ENCODE results near the gene AIP. TPM values are rescaled to one million over a fixed set of nuclear protein-coding genes. Genes with fewer than 3 reads are reported as not detected.

AIP gene
- total and polyA plus RNA-seq, 2 of the 8 experiments (the other 6 are each of a cell fraction or from before 2014, with no cell fraction given), result 29.8 to 54.4 TPM

DNA sequence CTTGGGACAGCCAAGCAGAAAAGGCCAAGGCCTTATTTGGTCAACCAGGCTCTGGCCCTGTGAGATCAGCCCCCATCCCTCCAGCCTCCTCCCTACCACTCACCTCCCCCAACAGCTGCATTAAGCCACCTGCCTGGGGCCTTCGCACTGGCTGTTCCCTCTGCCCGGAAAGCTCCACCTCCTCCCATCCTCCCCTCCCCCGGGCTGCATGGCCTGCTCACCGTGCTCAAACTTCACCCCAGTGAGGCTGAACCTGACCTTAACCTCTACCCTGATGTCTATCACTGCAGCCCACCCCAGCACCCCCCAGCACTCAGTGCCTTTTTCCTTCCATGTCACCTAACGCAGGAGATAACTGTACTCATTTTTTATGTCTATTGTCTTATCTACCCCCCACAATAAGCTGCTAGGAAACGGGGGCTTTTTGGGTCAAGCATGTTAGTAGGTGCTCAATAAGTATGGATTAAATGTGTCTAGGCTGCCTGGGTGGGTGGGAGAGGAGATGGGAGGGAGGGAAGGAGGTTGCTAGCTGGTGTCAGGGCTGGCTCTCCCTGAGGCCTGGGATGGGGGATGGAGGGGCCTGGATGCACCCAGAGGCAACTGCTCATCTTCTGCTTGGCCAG lies 46.3 kb upstream of the AIP start:
- WGBS, 2 experiments (ENCODE audit: extremely low coverage in 1 of 2, insufficient coverage in 1 of 2, insufficient read length in 1 of 2, insufficient replicate concordance in 2 of 2, low coverage in 1 of 2, low lambda C conversion rate in 2 of 2, missing lambda C conversion rate in 1 of 2), result 60% methylated on average over 6 of the region's 6 CpGs; no CpG with 5 or more reads in 1 of the 2 experiments
- Histone ChIP-seq H4K8ac (ENCODE audit: extremely low read depth, insufficient read depth, low read length) (peak overlapping the region; percentile 51; the same call in 1 of the 2 replicates), H3K56ac (replicated peaks; ENCODE audit: insufficient read length, low read depth, low read length) (no peak overlapping the region), H3K4me3 (ENCODE audit: extremely low read depth in 1 of 4, insufficient read depth in 2 of 4, low read depth in 3 of 4, low read length in 4 of 4) (peak overlapping the region in 1 of 4 experiments; percentile 26; a peak in 1 of 8 replicates), H4K91ac (replicated peaks; ENCODE audit: insufficient read length, low read length) (peak overlapping the region; percentile 88), H3K27me3 (replicated peaks in 1 of 4; ENCODE audit: control insufficient read depth in 3 of 4, extremely low read depth in 1 of 4, insufficient read depth in 3 of 4, low read length in 3 of 4) (no peaks in the 10 kb centered on the region), H3K9me3 (ENCODE audit: insufficient read depth in 2 of 2, low read depth in 1 of 2, low read length in 1 of 2) (no peaks in the 10 kb centered on the region), H2BK12ac (ENCODE audit: low read depth, low read length) (0 out of 2 replicates have a peak overlapping the region, but pooled peaks have one; percentile 33), H2AFZ (ENCODE audit: low read length) (no peak overlapping the region), H2BK15ac (ENCODE audit: low read length) (no peak overlapping the region), H3K23me2 (ENCODE audit: low read depth, low read length) (no peaks in the 10 kb centered on the region), H3K4ac (replicated peaks; ENCODE audit: insufficient read length, low read depth, low read length) (no peak overlapping the region), H3K18ac (ENCODE audit: extremely low read depth, low read length) (peak overlapping the region; percentile 13), H3K36me3 (ENCODE audit: control insufficient read depth in 2 of 4, insufficient read depth in 4 of 4, low read length in 3 of 4) (peaks cover 8 to 34% (median 18%) of the 10 kb centered on the region in 4 experiments), H3K14ac (ENCODE audit: insufficient read length) (no peak overlapping the region), H2BK20ac (ENCODE audit: low read length) (0 out of 2 replicates have a peak overlapping the region, but pooled peaks have one; percentile 7), H3K4me1 (replicated peaks in 1 of 4; ENCODE audit: control insufficient read depth in 3 of 4, insufficient read depth in 4 of 4, low read length in 3 of 4) (peaks cover 0 to 17% (median 14%) of the 10 kb centered on the region in 4 experiments; a peak in 6 of 7 replicates), H2BK120ac (replicated peaks; ENCODE audit: low read depth, low read length) (no peak overlapping the region), H3K23ac (ENCODE audit: insufficient read length) (no peak overlapping the region), H3K9ac (replicated peaks in 1 of 4; ENCODE audit: extremely low read depth in 1 of 4, low read depth in 3 of 4, low read length in 3 of 4) (no peak overlapping the region), H4K5ac (ENCODE audit: insufficient read length, low read depth, low read length) (peak overlapping the region; percentile 57), H2BK5ac (ENCODE audit: low read depth, low read length) (peak overlapping the region; percentile 87), H3K4me2 (ENCODE audit: insufficient read depth in 1 of 2, low read depth in 2 of 2, low read length in 2 of 2) (peak overlapping the region; percentile 5 to 41; a peak in 1 of 4 replicates), H3K79me2 (ENCODE audit: control insufficient read depth in 1 of 2, insufficient read depth in 2 of 2, low read length in 2 of 2) (no peaks in the 10 kb centered on the region), H3K79me1 (ENCODE audit: low read depth, low read length) (no peaks in the 10 kb centered on the region), H2AK5ac (ENCODE audit: low read depth, low read length) (0 out of 2 replicates have a peak overlapping the region, but pooled peaks have one; percentile 60), H3K27ac (ENCODE audit: low read depth, low read length) (peak overlapping the region; percentile 80; the same call in 1 of the 2 replicates), H4K20me1 (replicated peaks in 1 of 2; ENCODE audit: control insufficient read depth in 1 of 2, insufficient read depth in 2 of 2, low read length in 2 of 2) (peaks cover 0 to 21% of the 10 kb centered on the region in 2 experiments)
- FAIRE-seq (no peak), DNase-seq (ENCODE audit: low read depth in 1 of 2, low spot score in 2 of 2) (peak; percentile 69 to 70)
- CTCF ChIA-PET (ENCODE audit: partially characterized antibody), result interaction anchor here (0.6 to 1.8 kb wide), 3 partner anchors 32 to 56 kb away, joined by 3 to 5 read pairs (median 3); no protein-coding TSS in a partner anchor
- POLR2A ChIA-PET (ENCODE audit: partially characterized antibody), result interaction anchor here (0.7 to 12.5 kb wide), 23 partner anchors 9 to 85 kb away, joined by 3 to 104 read pairs (median 4); partner anchors contain the start of genes CABP4, CARNS1, GPR152 and POLD4
- no peak for TF ChIP-seq BACH1 (IDR thresholded peaks at IDR 0.05; ENCODE audit: low read length)
- no peak for TF ChIP-seq HDAC6 (IDR thresholded peaks at IDR 0.05; ENCODE audit: low read depth, low read length)
- TF ChIP-seq ASH2L (IDR thresholded peaks at IDR 0.05; ENCODE audit: low read length), result peak; percentile 42
- peak; percentile 57 for TF ChIP-seq TAF7 (optimal IDR thresholded peaks at IDR 0.05; ENCODE audit: borderline replicate concordance, low read depth, low read length)
- TF ChIP-seq KDM1A (IDR thresholded peaks at IDR 0.05; ENCODE audit: borderline replicate concordance, low read length), result peak; percentile 78; the same call in 1 of the 2 replicates
- TF ChIP-seq SIN3A (conservative IDR thresholded peaks at IDR 0.05 in 1 of 2, IDR thresholded peaks at IDR 0.05 in 1 of 2; ENCODE audit: low read depth in 1 of 2, low read length in 2 of 2), result peak in 1 of 2 experiments; percentile 63; a peak in 2 of 4 replicates
- TF ChIP-seq TCF12 (IDR thresholded peaks at IDR 0.05; ENCODE audit: low read depth, low read length), result peak; percentile 89; the same call in 1 of the 2 replicates
- no peak for TF ChIP-seq EGR1 (IDR thresholded peaks at IDR 0.05; ENCODE audit: borderline replicate concordance, low read depth, low read length)
- TF ChIP-seq SP2 (IDR thresholded peaks at IDR 0.05; ENCODE audit: low read length), result no peak
- peak; percentile 49 to 79; a peak in 2 of 3 replicates for TF ChIP-seq EP300 (IDR thresholded peaks at IDR 0.05; ENCODE audit: borderline replicate concordance in 1 of 2, low read depth in 2 of 2, low read length in 2 of 2)
- TF ChIP-seq POLR2AphosphoS5 (IDR thresholded peaks at IDR 0.05; ENCODE audit: low read depth, low read length), result peak; percentile 70; the same call in 1 of the 2 replicates
- TF ChIP-seq SP1 (IDR thresholded peaks at IDR 0.05; ENCODE audit: low read depth, low read length), result peak; percentile 83

Measured in H1 (cell line).